Measurements from ENCODE around the gene ST6GALNAC5.
"Not testable (repeated sequence)": the region's sequence is repeated elsewhere in the genome, so short reads cannot be mapped to it uniquely, and the experiment has no call there.

Gene ST6GALNAC5

DNA sequence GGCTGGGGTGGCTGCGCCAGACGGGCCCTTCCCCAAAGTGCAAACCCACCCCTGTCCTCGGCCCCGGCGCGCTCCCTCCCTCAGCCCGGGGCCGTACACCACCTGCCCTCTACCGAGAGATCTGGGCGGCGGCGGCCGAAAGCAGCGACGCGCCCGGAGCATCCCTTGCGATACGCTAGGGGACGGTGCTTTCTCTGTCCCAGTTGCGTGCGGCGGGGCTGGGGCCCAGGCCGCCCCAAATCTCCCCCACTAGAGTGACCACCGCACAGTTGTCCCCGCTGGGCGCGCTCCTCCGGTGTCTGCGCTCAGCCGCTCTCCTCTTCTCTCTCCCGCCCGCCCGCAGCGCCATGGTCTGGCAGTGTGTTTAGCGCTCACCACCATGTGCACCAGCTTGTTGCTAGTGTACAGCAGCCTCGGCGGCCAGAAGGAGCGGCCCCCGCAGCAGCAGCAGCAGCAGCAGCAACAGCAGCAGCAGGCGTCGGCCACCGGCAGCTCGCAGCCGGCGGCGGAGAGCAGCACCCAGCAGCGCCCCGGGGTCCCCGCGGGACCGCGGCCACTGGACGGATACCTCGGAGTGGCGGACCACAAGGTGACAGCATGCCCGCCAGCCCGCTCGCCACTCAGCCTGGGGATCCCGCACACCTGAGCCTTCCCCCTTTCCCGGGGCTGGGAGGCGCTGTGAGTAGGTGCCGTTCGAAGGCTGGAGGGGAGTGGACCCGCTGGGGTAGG, 1.0 kb downstream of the ST6GALNAC5 start:
- no peak for DNase-seq (ENCODE audit: low read depth)

DNA sequence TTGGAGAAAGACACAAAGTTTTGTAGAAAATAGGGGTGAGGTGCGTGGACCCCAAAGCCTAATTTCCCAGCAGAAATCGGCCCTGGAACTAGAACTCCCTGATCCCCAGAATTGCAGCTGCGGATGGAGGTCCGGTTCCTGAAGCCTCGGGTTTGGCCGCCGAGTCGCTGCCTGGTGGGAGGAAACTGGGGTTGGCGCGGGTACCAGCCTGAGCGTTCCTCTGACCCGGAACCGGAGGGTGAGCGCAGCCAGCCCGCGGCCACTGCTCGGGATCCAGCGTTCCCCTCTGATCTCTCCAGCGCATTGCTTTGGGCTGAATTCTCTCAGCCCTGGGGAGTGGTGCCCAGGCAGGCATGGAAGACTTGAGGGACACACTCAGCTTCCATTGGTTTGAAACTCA, 1.6 kb downstream of the ST6GALNAC5 start:
- no peak for DNase-seq (ENCODE audit: low read depth)

- DNase-seq (ENCODE audit: low read depth), result no peak
Measured at GRCh38 chr1:76870037-76870436, 2.8 kb downstream of the ST6GALNAC5 start.

DNA sequence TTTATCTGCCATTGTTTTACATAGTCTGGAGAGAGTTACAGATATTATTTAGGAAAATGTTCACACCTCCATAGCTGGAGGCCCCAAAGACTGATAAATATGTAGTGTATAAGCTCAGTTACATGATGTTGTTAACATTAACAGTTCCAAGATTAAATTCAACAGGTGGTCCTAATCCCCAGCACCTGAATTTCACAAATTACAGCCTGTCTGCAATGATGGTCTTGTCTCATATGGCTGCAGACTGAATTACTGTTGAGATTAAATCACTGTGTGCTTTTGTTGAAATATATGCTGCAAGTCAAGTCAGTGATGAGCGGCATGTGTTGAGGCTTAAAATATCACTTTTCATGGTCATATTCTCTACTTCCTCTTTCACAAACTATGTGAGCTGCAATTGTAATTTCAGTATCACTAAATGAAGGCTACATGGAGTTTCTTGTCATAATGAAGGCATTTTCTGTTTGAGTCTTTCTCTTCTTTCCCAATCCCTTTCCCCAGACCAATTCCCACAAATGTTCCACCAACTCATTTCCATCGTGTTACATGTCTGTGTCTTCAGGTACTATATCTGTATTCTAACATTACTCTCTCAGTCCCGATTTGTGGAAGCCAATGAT, 4.2 kb downstream of the ST6GALNAC5 start:
- no peak for DNase-seq (ENCODE audit: low read depth)

DNA sequence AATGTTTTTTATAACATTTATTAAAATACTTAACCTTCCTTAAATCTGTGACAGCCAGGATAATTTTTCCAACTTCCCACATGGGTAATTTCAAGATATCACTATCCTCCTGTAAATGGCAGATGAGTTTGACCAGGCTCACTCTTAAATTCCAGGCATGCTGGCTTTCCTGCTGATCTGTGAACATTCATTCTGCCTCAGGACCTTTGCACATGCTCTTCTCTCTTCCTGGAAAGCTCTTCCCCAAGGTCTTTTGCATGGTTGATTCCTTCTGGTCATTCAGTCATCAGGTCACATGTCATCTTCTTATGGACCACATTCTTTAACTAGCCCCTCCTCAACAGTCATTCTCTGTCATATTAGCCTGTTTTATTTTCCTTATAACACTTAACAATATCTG, 5.7 kb downstream of the ST6GALNAC5 start:
- DNase-seq (ENCODE audit: low read depth), result no peak

DNA sequence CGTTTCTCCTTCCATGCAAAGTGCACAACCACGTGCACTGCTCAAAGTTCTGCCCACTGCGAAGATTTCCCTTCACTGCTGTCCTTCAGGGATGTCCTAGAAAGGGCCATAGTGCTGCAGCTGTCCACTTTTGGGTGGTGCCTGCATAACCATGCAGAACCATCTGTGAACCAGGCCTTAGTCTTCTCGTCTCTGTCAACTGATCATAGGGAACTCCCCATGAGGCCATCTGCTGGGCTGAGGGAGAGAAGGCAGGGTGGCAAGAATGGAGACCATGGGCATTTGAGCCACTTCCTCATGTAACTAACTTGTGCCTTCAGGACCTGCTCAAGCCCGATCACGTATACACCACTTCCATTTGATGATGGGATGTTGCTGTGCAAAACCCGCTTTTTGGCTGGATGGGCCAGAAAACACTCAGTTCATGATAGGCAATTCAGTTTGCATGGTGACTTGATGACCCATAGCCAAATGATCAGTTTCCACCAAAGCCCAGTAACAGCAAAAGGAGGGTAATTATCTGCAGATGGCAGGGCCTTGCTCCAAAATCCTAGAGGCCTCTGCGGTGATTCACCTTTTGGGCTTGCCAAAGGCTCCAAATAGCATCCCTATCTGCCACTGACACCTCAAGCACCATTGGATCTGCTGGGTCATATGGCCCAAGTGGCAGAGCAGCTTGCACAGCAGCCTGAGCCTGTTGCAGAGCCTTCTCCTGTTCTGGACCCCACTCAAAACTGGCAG, 9.5 kb downstream of the ST6GALNAC5 start:
- peak; percentile 82 for DNase-seq (ENCODE audit: low read depth)

- DNase-seq (ENCODE audit: low read depth), result not testable (repeated sequence)
Measured at GRCh38 chr1:76879014-76879413, 11.7 kb downstream of the ST6GALNAC5 start.

DNA sequence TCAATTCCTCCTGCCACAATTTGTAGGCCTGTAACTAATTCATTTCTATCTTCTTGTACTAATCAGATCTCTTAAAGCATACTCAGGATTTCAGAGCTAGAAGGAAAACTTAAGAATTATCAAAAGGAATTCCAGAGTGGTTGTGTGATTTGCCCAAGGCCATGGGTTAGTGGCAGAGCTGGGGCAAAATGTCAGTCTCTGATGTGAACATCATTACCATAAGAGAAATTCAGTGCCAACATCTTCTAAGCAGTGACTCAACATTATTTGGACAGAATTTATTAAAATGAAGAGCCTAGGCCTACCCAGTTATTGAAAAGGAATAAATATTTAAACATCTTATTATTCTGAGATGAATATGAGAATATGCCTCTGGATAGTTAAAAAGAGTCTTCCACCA, 14.5 kb downstream of the ST6GALNAC5 start:
- no peak for DNase-seq (ENCODE audit: low read depth)

GRCh38 chr1:76891931-76892622, 24.8 kb downstream of the ST6GALNAC5 start:
- peak; percentile 86 for DNase-seq (ENCODE audit: low read depth)

DNA sequence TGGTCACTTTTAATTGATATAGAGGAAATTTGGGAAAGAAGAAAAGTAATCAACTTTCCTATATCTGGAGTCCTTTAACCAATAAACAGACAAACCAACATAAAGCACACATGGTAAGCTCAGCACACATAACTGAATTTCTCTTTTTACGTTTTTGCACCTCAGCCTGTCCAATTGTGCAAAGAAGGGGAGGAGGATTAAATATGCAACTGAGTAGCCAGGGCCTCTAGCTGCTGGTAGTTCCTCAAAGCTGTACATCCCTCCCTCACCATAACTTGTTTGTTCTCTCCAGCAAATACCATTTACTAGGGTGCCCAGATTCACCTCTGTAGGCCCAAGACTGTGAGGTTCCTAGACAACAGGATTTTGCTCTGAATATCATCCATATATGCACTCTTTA, 25.4 kb downstream of the ST6GALNAC5 start:
- no peak for DNase-seq (ENCODE audit: low read depth)

DNA sequence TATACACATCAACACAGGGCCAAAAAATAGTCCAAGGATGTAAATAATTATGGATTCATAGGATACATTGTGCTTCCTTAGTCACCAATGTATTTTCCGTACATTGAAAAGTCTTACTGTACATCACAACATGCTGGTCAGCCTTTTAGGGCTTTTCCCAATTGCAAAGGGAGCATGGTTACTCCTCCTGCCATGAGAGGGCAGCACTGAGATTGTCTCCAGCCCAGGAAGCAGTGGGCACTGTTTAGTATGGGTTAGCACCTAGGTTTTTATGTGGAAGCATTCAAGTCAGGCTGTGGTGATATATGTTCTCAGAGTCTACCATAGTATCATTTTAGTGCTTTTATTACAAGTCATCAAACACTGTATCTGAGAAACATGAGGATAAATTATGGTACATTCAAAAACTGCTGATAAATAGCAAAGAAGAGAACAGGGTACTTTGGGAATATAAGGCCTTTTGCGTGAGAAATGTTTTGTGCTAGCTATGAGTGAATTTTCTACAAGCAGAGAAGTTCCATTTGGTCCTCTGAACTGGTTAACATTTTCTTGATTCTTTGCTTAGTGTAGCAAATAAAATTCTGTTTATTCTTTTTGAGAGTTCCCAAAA, 34.0 kb downstream of the ST6GALNAC5 start:
- DNase-seq (ENCODE audit: low read depth), result no peak

DNA sequence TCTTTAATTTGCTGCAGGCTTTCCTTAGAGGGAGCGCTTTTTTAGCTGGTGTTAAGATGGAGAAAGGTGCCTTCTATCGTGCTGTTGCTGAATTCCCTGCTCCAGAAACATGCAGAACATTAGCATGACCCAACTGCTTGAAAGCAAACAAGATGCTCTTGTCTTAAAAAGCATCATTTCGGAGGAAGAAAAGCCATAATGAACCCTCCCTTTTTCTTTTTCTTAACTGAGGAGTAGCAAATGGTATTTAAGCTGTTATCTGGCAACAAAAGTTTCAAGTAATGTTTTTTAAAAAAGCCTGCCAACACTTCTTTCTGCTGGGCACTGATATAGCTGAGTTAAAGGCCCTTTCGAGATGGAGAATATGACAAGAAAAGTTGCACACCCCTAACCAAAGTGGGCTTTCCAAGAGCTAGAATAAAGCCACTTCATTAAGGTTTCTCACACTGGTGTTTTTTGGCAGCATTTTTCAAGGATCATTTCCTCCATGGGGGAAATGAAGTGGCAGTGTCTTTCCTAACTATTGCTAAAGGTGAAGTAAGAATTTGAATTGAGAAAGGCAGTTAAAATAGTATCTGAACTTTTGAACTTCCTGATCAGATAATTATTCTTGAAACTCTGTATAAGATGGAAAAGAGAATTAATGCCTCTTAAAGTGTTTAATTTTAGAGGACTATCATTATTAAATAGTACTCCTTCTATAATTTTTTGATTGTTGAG, 38.8 kb downstream of the ST6GALNAC5 start:
- DNase-seq (ENCODE audit: low read depth), result no peak

DNA sequence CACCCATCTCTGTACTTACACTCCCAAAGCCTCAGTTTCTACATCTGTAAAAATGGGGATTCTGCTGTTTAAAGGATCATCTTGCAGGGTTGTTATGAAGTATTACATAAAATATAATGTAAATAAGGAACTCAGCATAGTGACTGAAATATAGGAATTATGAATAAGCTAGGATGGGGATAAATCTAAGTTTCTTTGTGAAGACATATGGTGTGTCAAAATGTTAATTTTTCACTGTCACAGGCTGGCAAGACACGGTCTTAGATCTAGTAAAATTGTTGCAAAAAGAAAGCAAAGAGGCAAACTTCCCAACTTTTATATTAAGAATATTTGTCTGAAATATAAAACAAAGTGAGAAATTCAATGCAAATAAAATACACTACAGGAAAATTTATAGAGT, 42.0 kb downstream of the ST6GALNAC5 start:
- DNase-seq (ENCODE audit: low read depth), result no peak

DNA sequence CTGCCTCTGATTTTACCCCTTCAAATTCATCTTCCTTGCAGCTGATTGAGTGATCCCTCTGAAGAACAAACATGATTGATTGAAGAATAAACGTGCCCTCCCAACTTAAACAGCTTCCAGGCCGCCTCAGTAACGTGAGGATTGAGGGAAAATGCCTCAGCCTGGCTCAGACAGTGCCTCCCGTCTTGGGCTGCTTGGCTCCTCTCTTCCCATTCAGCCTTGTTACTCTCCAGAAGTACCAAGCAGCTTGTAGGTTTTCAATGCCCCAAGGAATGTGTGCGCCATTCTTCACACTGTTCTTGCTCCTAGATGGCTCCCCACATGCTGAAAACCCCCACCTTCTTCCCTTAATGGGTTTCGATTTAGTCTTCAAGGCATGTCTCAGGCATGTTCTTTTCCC, 51.8 kb downstream of the ST6GALNAC5 start:
- no peak for DNase-seq (ENCODE audit: low read depth)

- no peak for DNase-seq (ENCODE audit: low read depth)
Measured at GRCh38 chr1:76921590-76921989, 54.3 kb downstream of the ST6GALNAC5 start.

GRCh38 chr1:76925825-76926224, 58.5 kb downstream of the ST6GALNAC5 start:
- no peak for DNase-seq (ENCODE audit: low read depth)

DNA sequence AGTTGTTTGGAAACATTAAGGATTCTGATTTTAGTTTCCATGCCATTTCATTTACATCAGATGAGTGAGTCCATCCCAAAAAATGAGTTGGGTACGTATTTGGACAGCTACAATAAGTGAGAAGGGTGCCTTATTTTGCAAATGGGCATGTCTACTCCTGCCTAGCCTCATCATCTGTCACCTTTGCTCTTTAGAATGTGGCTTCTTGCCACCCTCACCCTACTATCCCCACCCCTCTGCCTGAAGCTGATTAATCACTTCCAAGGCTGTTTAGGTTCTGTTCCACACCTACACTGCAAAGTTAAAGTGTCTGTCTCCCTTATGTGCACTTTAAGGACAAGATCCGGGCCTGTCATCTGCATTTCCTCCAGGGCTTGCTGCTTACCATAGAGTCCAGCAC, 61.2 kb downstream of the ST6GALNAC5 start:
- no peak for DNase-seq (ENCODE audit: low read depth)

- DNase-seq (ENCODE audit: low read depth), result no peak
Measured at GRCh38 chr1:76929136-76929535, 61.9 kb downstream of the ST6GALNAC5 start.

- DNase-seq (ENCODE audit: low read depth), result no peak
Measured at GRCh38 chr1:76933847-76934815, 66.9 kb downstream of the ST6GALNAC5 start.

DNA sequence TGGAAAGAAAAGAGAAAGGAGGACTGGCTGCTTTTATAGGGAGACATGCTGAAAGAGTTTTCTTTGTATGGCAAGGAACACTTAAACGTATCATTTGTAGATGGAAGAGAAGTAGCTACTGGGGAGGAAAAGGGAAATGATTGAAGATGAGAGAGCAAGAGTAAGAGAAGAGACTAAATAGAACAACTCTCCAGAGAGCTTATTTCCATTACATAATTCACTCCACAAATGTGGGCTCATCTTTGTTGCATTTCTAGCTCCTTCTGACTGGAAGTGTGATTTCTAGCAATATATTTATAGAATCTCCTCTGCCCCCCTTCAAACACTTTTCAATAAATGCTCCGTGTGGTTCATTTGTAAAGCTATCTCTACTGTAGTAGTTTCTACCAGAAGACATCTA, 71.0 kb downstream of the ST6GALNAC5 start:
- DNase-seq (ENCODE audit: low read depth), result no peak

Measured in GM04503 (cell line).